CD4-positive, alpha-beta T cell treated with Interleukin-15 for 1 hour (primary cell): ENCODE results near the gene FOXP1.
"Not testable (repeated sequence)": the region's sequence is repeated elsewhere in the genome, so short reads cannot be mapped to it uniquely, and the experiment has no call there.

ENCODE experiments used
- DNase-seq: peaks from one replicate; pipeline ENCODE4 v3.0.0-alpha.2; 2020

FOXP1 gene

DNA sequence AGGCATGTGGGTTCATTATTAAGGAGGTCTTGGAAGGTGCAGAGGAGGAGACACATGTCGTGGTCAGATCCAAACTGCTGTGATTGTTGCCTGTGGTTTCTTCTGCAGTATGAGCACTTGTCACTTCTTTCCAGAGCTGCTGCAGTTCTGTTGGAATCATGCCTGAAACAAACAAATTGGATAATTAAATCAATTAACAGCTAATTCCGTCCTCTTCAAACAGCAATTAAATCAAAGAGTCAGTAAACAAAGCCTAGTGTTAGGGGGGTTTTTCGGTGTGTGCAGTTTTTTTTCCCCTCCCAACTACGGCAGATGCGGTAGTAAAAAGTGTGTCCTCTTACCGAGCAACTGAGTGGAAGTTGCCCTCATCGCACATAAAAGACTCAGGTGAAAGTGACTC is 542.2 kb downstream of the FOXP1 start:
- DNase-seq: no peak

DNA sequence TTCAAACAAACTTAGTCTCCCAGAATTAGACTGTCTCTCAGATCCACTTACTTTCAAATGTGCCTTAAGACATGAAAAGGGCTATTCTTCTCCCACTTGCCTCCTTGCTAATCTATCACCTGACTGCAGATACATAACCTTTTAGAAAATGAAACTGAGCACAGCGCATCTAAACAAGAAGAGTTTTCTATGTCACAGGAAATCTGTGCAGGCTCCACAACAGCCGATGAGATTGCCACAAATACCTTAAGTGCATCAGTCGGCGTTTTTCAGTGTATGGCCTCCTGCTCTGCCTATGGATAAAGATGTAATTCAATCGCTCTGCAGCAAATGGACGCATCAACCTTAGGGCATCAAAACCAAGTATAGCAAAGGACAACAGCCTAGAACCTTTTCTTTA is 544.2 kb downstream of the FOXP1 start:
- no peak for DNase-seq

DNA sequence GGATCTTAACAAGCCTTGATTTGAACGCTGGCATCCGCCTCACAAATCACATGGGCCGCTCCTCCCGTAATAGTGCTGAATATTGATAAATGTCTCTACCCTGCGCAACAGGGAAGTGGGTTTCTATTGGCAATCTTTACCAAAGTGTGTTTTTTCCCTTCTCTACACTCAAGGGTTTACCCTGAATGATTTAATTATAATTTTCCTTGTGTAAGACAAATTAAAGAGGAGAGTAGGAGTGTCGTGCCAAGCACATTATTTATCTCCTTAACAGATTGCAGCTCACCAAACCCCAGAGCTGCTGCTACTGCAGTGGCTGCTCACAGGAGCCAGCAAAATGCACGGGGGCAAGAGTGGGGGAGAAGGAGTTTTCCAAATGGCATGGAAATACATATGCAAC is 545.8 kb downstream of the FOXP1 start:
- no peak for DNase-seq

DNA sequence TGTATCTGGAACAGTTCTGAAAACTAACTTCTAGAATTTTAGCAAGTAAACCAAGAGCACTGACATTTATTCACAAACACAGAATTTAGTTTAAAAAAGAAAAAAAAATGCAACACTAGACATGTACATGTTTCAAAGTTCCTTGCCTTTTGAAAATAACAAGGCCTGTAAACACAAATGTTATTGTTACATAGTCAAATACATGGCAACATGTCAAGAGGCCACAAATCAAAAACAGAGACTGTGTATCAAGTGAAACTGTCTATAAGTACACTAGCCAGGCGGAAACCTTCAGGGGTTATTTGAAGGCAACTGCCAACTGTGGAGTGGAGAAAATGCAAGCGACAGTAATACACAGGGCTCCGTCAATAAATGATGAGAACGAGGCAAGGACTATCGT is 547.6 kb downstream of the FOXP1 start:
- no peak for DNase-seq

DNA sequence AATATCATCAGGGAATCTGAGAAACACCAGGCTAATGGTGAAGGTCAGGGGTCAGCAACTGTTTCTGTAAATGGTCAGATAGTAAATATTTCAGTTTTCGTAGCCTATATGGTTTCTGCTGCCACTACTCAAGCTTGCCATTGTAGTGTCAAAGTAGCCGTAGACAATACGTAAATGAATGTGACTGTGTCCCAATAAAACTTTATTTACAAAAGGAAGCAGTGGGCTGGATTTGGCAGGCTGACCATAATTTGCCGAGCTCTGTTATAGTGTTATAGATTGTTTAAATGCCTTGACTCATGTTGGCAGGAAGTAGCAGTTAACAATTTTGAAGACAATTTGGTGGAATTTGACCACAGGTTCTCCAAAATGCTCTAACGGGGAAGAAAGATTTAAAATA is 548.2 kb downstream of the FOXP1 start:
- DNase-seq: no peak

DNA sequence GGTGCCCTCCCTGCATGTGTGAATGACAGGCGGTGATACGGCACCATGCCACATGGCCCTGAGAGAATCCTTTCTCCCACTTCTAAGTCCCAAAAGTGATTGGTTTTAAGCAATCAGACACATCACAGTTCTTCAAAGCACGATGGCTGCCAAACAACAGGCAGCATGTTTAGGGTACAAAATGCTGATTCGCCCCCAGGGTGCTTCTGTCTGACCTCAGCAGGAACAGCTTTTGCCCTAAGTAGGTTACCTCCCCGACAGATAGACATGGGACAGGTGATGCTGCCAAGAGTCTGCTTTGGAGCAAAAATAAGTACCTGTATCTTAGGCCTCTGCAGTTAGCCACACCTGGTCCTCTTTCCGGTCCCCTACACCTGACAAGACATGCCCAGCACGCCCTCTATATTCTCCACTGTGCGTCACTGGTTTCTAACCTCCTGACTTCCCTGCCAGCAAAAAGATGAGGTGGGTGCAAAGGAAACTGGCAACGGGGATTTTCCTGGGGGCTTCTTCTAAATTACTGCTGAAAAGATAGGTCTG is 549.8 kb downstream of the FOXP1 start:
- DNase-seq: no peak

DNA sequence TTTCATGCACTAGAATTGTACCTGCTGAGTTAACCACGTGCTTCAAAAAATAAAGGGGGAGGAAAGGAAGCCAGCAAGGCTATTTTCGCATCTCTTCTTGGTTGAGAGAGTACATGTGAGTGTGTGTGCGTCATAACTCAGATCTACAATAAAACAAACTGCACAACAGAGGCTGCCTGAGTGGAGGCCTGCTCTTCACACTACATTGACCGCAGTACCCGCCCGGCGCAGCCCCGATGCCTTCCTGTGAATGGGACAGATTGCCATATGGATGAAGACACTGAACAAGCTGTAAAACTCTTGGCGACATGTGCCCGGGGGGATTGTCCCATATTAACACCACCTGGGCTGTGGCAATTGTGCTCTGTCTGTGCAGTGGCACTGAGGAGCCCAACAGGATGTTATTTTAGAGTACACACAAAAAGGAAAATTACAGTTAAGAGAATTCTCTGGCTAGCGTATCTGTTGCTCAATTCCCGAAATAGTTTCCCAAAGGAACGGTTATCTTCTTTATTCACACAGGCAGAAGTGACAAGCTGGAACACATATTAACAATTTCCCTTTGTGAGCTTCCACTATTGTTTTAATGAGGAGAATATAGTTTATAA is 551.5 kb downstream of the FOXP1 start:
- peak; percentile 70 for DNase-seq

DNA sequence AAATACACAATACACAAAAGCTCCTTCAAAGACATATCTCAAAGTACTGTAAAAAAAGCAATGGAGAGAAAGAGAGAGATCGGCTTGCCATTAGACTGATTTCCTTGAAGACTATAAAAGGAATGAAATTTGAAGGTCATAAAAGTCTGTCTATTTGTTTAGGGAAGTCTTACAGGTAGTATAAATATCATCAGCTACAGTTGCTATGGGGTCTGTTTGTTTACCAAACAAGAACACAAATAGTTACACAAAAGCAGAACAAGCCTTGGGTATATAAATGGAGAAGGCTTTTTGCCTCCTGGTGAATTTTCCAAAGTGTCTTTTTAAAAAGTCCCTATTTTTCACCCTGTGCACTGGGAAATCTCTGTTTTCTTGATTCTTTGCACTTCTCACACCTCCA is 552.3 kb downstream of the FOXP1 start:
- DNase-seq: no peak

DNA sequence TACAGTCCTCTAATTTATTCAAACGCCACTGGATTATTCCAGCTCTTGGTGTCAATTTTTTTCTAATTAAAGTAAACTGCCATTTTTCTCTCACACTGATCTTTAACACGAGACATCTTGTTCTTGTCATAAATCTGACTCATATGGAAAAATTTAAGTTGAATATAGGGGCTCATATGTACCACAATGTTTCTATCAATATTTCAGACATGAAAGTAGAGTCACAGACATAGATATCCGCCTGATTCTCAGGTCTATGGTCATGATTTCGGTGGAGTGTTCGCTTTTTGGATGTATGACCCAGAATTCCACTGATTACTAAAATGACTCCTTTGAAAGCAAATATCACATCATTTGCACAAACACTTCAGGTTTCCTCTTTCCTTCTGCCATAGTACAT is 552.8 kb downstream of the FOXP1 start:
- no peak for DNase-seq

DNA sequence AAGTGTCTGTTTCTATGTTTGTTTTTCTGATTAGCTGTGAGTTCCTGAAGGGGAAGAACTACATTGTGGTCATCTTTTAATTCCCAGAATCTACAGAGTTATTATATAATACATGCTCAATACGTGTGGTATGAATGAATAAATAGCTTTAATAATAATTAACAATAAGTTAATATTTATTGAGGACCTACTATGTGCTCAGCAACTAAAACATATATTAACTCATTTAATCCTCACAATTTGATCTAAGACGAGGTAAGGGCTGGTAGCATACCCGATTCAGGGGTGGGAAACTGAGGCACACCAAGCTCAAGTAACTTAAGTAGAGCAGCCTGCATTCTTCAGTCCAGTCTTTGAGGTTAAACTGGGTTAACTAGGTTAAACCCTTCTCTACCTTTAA is 553.8 kb downstream of the FOXP1 start:
- no peak for DNase-seq

DNA sequence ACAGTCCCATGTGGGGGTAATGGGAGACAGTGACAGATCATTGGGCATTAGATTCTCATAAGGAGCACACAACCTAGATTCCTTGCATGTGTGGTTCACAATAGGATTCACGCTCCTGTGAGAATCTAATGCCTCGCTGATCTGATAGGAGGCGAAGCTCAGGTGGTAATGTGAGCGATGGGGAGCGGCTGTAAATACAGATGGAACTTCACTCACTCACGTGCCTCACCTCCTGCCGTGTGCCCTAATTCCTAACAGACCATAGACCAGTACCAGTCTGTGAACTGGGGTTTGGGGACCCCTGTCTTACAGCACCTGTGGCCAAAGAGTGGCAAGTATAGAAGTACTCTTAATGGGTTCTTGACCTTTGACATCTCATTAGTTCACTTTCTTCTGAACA is 554.7 kb downstream of the FOXP1 start:
- no peak for DNase-seq

DNA sequence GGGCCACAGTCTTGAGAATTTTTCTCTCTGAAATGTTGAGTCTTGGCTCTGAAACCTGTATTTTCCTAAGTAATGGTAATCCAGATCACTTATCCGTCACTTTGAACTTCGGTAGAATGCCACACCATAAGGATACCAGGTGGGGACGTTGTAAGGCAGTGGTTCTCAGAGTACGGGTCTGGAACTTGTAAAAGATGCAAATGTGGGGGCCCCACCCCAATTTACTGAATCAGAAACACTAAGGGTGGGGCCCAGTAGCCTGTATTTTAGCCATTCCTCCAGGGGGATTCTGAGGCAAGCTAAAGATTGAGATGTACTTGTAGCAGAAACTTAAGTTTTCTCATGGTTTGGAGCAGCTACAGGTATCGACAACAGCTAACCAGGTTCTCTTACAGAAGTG is 555.3 kb downstream of the FOXP1 start:
- DNase-seq: no peak

DNA sequence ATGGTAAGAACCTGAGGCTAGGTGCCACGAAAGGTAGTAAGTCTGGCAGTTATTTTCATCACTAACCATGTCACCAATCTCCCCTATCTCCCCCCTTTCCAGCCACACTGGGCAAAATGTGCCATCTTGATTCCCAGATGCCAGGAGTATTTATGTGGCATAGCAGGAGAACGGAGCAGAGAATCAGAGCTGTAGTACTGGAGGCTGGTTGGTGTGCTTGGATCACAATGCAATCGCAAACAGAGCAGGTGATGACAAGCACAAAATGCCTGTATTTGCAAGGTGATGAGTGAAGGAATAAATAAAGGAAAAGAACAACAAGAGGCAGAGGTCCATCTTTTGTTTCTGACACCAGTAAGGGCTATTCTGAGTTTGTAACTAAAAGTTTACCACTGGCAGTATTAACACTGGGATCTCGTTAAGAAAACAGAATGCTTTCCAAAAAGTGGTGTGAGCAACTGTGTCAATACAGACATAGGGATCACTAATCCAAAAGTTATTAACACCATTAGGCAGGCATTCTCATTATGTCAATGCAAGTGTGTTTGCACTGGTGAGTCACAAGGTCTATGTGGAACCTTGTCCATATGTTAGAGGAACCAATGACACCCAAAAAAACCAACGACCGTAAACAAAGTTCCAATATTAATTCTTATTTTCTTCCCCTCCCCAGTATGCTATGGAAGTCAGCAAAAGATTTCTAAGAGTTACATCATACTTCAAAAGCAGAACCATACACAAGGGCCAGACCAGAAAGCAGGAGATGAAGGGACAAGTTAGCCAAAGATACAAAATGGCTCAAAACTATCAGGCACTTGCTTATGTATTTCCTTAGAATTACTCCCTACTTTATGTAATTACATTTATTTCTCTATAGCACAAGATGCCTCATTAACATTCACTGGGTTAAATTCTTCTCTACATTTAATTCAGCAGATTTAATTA is 556.6 kb downstream of the FOXP1 start:
- no peak for DNase-seq

DNA sequence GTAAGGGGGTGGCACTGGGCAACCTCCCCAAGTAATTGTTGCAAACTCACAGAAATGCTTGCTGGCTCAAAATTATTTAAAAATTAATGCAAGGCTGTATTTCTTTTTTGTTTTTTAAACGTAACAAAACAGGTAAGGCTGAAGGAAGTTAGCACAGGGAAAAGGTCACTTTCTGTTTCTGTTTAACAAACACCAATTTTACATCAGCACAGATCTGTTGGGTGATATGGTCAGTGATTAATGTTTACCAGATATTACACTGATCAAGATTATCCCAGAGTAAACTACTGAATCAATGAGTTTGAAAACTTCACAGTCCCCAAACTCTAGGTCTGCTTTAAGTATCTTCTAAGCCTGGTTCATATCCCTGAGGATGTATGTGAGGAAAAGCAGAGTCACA is 558.0 kb downstream of the FOXP1 start:
- DNase-seq: no peak

DNA sequence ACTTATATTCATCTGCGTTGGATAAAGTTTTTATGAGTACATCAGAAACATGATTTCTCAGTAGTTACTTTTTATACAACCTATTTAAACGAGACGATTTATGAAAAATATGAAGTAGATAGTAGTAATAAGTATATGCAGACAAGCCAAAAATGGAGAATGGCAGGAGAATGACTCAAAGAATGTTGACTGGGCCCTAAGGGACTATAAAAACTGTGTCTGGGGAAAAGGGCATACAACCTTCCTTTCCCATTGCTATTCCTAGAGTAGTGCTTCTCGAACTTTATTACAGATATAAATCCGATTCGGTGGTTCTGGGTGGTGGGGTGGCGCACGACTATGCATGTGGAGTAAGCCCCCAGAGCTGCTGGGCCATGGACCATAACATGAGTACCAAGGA is 558.5 kb downstream of the FOXP1 start:
- no peak for DNase-seq

DNA sequence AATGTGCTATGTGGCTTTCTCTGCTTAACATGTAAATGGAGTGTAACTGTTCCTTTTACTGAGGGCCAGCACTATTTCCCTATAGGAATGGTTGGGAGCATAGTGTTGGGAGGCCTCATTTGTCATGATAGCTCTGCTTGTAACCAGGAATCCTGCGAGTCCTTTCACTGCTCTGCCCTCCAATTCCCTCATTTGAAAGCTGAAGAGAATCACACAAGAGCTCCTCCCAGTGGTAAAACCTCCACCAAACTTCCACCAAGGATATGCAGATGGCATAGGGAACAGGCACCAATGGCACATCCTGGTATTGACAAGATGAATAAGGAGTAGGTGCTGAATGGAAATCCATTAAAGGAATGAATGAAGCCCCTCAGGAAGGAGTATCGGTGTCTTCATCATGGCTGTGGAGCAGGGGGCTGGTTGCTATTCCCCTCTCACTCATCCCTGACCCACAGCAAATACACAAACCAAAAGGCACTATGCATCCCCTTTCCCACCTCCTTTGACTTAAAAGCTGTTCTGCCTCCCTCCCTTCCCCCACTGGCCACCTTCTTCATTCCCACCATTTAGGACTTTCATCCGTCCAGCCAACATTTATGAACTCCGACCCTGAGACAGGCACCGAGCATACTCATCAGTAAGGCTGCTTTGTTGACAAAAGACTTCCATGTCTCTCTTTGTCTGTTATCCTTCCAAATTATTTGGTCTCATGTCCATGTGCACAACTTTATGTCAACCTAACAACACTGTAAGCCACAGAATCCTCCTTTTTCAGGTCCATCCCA is 560.8 kb downstream of the FOXP1 start:
- no peak for DNase-seq

DNA sequence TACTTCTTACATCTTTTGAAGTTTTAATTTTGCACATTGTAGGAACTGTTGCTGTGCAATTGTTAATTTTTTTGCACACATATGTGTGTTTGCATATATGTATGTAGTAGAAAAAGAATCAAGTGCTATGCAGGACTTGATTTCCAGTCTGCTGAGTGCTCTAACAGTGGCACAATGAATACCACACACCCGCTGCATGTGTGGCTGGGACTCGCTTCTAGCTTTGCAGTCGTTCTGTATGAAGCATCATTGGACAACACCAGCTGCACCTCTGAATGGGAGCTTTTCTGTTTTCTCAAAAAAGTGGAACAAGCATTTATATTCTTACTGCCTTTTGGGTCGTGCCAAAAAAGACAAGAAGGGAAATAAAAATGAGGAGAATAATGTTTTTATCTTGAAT is 564.7 kb downstream of the FOXP1 start:
- no peak for DNase-seq

DNA sequence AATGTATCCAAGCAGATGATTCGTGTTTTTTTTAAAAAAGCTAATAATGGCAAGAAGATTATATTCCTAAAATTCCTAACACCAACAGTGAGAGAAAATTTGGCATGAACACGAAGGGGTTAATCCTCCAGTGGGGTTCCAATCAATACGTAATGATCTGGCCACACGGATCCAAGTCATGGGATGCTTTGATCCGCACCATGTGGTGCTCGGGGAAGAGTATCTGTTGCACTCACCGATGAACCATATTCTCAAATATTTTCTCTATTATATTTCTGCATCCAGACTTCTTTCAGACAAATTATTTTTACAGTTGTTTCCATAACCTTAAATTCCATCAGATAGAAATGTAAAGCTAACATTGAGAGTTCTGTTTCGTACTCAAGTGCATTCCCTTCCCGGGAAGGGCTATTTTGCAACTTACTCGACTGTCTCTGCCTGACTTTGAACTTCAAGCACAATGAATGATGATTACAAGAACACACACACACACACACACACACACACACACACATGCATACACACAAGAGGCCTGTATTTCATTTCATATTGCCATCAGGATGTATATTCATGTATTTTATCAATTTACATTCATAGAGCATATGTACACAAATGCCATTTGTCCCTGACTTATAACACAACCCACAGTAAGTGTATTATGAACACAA is 567.2 kb downstream of the FOXP1 start:
- no peak for DNase-seq

DNA sequence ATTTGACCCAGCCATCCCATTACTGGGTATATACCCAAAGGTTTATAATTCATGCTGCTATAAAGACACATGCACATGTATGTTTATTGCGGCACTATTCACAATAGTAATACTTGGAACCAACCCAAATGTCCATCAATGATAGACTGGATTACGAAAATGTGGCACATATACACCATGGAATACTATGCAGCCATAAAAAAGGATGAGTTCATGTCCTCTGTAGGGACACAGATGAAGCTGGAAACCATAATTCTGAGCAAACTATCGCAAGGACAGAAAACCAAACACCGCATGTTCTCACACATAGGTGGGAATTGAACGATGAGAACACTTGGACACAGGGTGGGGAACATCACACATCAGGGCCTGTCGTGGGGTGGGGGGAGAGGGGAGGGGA is 568.9 kb downstream of the FOXP1 start:
- DNase-seq: not testable (repeated sequence)

DNA sequence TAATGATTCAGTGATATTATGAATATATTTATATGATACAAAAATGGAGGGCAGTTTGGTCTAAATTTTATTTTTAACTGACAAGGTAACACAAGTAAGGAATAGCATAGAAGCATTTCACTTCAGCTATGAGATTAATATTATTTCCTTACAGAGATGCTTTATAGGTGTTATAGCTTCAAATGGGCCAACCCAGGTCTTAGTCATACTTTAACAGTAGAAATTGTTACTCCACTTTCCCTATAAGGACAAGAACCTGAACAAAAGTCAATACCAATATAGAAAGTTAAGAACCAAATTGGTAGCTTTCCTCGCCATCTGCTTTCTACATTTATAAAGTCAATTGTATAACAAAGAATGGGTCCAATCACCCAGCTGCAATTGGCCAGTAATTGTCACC is 570.6 kb downstream of the FOXP1 start:
- DNase-seq: no peak

DNA sequence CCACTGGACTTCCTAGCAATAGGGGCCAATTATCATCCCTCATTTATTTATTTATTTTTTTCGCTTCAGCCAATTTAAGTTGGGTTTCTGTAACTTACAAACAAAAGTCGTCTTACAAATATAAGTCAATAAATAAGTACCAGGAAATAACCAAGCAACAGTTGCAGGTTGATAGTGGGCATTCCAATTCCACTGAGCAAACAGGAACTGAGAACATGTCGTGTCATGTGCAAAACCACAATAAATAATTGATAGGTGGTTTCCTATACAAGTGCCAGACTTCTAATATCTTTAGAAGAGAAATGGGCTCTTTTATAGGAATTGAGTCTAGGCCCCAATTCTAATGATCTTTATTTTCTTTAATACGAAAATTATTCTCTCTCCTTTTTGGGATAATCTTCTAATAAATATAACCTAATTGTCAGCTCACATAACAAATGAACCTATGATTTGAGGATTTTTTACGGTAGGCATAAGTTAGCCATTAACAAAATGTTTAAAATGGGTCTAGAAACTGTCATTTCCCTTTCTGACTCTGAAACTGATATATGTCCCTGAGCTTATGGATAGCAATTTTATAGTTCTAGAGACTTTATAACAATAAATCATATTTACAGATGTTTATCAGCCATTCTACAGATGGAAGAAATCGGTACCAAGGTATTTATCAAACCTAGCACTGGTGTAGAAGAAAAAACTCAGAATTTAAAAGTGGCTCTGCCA is 571.8 kb downstream of the FOXP1 start:
- no peak for DNase-seq
